Measurements from ENCODE around the gene PEX19.

DNA sequence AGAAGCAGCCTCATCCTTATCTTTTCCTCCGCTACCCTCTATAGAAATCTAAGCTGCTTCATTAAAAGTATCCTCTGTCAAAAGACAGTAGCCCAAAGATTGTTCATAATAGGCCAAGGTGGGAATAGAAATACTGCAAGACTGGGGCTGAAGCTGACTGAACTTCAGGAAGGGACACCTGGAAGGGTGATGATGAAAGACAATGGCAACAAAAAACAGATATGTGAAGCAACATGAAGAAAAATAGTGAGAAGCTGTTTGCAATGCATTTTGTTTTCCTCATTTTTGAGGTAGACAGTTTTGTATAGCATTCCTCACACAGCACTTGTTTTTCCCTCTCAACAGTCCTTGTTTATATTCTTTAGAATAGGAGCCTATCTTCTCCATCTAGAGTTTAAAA is 39.5 kb downstream of the PEX19 start:
- TF ChIP-seq, protein P1, sequence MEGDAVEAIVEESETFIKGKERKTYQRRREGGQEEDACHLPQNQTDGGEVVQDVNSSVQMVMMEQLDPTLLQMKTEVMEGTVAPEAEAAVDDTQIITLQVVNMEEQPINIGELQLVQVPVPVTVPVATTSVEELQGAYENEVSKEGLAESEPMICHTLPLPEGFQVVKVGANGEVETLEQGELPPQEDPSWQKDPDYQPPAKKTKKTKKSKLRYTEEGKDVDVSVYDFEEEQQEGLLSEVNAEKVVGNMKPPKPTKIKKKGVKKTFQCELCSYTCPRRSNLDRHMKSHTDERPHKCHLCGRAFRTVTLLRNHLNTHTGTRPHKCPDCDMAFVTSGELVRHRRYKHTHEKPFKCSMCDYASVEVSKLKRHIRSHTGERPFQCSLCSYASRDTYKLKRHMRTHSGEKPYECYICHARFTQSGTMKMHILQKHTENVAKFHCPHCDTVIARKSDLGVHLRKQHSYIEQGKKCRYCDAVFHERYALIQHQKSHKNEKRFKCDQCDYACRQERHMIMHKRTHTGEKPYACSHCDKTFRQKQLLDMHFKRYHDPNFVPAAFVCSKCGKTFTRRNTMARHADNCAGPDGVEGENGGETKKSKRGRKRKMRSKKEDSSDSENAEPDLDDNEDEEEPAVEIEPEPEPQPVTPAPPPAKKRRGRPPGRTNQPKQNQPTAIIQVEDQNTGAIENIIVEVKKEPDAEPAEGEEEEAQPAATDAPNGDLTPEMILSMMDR (conservative IDR thresholded peaks at IDR 0.05) = no peak
- TF ChIP-seq EZH2 (IDR thresholded peaks at IDR 0.05; ENCODE audit: low read depth) = no peak
